NT2/D1 (cell line): ENCODE data around the gene CYP2A6.
"Not testable (repeated sequence)": the region's sequence is repeated elsewhere in the genome, so short reads cannot be mapped to it uniquely, and the experiment has no call there.

Source experiments
- YY1 ChIP-seq: IDR thresholded peaks from 2 replicates; pipeline ENCODE4 v1.6.1; 2011; ENCODE audit not compliant: insufficient read length, insufficient read depth
- ZNF274 ChIP-seq: IDR thresholded peaks from 2 replicates; pipeline ENCODE4 v1.6.1; 2011; ENCODE audit warnings: mild to moderate bottlenecking, low read depth, low read length

DNA sequence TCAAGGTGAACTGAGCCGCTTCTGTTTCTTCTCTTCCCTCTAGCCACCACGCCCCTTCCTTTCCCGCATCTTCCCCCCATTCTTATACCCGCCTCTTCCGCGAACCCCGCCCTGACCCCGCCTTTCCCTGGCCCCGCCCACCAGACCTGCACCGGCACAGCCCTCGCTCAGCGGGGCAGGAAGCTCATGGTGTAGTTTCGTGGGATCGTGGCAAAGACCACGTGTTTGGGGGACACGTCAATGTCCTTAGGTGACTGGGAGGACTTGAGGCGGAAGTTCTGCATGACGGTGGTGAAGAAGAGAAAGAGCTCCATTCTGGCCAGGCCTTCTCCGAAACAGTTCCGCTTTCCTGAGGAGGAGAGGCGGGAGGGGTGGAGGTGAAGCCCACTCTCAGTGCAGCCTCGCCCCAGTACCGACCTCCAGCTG is 25.3 kb upstream of the CYP2A6 start:
- TF ChIP-seq ZNF274, YY1: not testable (repeated sequence)
